ENCODE results near the gene PSMD2. TPM values are rescaled to one million over a fixed set of nuclear protein-coding genes. Genes with fewer than 3 reads are reported as not detected.

Gene PSMD2
- total and polyA plus RNA-seq, 2 donors (not counting 3 experiments of a cell fraction or from before 2014, with no cell fraction given), result 414 to 435 TPM

DNA sequence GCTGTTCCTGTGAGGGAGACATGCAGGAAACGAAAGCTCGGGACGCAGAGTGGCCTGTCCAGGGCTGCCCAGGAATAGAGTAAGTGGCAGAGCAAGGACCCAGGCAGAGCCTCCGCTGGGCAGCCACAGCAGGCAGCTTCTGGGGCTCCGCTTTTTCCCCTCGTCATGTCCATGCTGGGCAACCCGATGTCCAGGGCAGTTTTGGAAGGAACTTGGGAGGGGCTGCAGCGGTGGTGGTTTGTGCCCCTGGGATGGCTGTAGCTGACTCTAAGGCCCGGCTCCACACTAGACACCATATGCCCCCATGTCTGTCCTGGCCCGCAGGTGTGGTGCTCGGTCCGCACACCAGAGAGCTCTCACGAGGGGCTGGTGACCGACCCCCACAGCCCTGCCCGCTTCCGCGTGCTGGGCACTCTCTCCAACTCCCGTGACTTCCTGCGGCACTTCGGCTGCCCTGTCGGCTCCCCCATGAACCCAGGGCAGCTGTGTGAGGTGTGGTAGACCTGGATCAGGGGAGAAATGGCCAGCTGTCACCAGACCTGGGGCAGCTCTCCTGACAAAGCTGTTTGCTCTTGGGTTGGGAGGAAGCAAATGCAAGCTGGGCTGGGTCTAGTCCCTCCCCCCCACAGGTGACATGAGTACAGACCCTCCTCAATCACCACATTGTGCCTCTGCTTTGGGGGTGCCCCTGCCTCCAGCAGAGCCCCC, 7.1 kb upstream of the PSMD2 start:
- intact Hi-C loops (cut with micrococcal nuclease) (no loop called here), dilution Hi-C loops (cut with MboI; ENCODE audit: extremely low pct_ligation_motif_present, low sequenced_read_pairs) (no loop called here)
- Histone ChIP-seq H3K27ac (ENCODE audit: insufficient read depth, low read depth, low read length) (no peak overlapping the region), H3K79me2 (ENCODE audit: control insufficient read depth, insufficient read depth, low read length) (no peaks in the 10 kb centered on the region), H3K4me3 (replicated peaks in 1 of 3; ENCODE audit: insufficient read depth in 1 of 3, low read depth in 1 of 3, low read length in 3 of 3) (no peak overlapping the region), H3K4me1 (ENCODE audit: control insufficient read depth, extremely low read depth, insufficient read depth, low read length) (no peaks in the 10 kb centered on the region), H3K9me1 (replicated peaks; ENCODE audit: control insufficient read depth, extremely low read depth, insufficient read depth, low read length) (no peaks in the 10 kb centered on the region), H2AFZ (ENCODE audit: low read depth, low read length) (no peak overlapping the region), H3K27me3 (ENCODE audit: control insufficient read depth in 2 of 2, insufficient read depth in 2 of 2, low read length in 2 of 2) (peaks cover 3% of the 10 kb centered on the region in 2 experiments), H3K4me2 (ENCODE audit: insufficient read depth, low read length) (no peak overlapping the region), H3K36me3 (ENCODE audit: control insufficient read depth in 2 of 2, extremely low read depth in 1 of 2, insufficient read depth in 2 of 2, low read length in 2 of 2) (no peaks in the 10 kb centered on the region), H3K9me3 (replicated peaks; ENCODE audit: control insufficient read depth, insufficient read depth, low read length) (no peaks in the 10 kb centered on the region), H3K9ac (replicated peaks; ENCODE audit: extremely low read depth, insufficient read depth, low read length) (no peak overlapping the region), H4K20me1 (replicated peaks; ENCODE audit: control insufficient read depth, extremely low read depth, insufficient read depth, low read length) (no peaks in the 10 kb centered on the region)
- no peak for TF ChIP-seq EZH2 (IDR thresholded peaks at IDR 0.05; ENCODE audit: borderline replicate concordance, low read depth, low read length, severe bottlenecking)
- no peak for TF ChIP-seq MYC (IDR thresholded peaks at IDR 0.05; ENCODE audit: low read depth, low read length)
- TF ChIP-seq, protein P1, sequence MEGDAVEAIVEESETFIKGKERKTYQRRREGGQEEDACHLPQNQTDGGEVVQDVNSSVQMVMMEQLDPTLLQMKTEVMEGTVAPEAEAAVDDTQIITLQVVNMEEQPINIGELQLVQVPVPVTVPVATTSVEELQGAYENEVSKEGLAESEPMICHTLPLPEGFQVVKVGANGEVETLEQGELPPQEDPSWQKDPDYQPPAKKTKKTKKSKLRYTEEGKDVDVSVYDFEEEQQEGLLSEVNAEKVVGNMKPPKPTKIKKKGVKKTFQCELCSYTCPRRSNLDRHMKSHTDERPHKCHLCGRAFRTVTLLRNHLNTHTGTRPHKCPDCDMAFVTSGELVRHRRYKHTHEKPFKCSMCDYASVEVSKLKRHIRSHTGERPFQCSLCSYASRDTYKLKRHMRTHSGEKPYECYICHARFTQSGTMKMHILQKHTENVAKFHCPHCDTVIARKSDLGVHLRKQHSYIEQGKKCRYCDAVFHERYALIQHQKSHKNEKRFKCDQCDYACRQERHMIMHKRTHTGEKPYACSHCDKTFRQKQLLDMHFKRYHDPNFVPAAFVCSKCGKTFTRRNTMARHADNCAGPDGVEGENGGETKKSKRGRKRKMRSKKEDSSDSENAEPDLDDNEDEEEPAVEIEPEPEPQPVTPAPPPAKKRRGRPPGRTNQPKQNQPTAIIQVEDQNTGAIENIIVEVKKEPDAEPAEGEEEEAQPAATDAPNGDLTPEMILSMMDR (IDR thresholded peaks at IDR 0.05; ENCODE audit: extremely low read depth in 1 of 2, insufficient read depth in 1 of 2, low read depth in 1 of 2, low read length in 2 of 2), result no peak
- no peak for TF ChIP-seq POLR2A (IDR thresholded peaks at IDR 0.05; ENCODE audit: low read depth, low read length)
- TF ChIP-seq JUN (IDR thresholded peaks at IDR 0.05; ENCODE audit: borderline replicate concordance, insufficient read depth, insufficient read length, low read depth), result no peak
- TF ChIP-seq GATA2 (IDR thresholded peaks at IDR 0.05; ENCODE audit: insufficient read depth, insufficient read length, low read depth, low read length), result no peak
- no peak for TF ChIP-seq FOS (IDR thresholded peaks at IDR 0.05; ENCODE audit: borderline replicate concordance, insufficient read depth, low read length)
- TF ChIP-seq, protein P2, sequence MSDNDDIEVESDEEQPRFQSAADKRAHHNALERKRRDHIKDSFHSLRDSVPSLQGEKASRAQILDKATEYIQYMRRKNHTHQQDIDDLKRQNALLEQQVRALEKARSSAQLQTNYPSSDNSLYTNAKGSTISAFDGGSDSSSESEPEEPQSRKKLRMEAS (IDR thresholded peaks at IDR 0.05; ENCODE audit: insufficient read depth, insufficient read length), result no peak
- TF ChIP-seq POLR2AphosphoS5 (IDR thresholded peaks at IDR 0.05; ENCODE audit: insufficient read depth, low read depth, low read length), result no peak
- no peak for FAIRE-seq
- CTCF ChIA-PET, result interaction anchor here (0.6 to 1.1 kb wide), 3 partner anchors 64 to 396 kb away, joined by 3 to 4 read pairs (median 3); no protein-coding TSS in a partner anchor
- BruUV-seq (replicated peaks), result no TSS peak
- POLR2A ChIA-PET, result no interaction called here
- DNase-seq (ENCODE audit: low read depth, low spot score), result no peak

All from endothelial cell of umbilical vein (primary cell).